WI38 (cell line): ENCODE measurements around the gene NEURL3.

Experiments used
- H3K4me3 ChIP-seq: 2 replicates; pipeline ENCODE4 v1.5.1; 2011; ENCODE audit warnings: low read depth, mild to moderate bottlenecking, control low read depth, low read length
- TF ChIP-seq, protein P1 (sequence below): IDR thresholded peaks from 2 replicates; pipeline ENCODE4 v1.5.1; 2012; ENCODE audit warnings: low read depth, mild to moderate bottlenecking, control low read depth, low read length

Gene NEURL3

DNA sequence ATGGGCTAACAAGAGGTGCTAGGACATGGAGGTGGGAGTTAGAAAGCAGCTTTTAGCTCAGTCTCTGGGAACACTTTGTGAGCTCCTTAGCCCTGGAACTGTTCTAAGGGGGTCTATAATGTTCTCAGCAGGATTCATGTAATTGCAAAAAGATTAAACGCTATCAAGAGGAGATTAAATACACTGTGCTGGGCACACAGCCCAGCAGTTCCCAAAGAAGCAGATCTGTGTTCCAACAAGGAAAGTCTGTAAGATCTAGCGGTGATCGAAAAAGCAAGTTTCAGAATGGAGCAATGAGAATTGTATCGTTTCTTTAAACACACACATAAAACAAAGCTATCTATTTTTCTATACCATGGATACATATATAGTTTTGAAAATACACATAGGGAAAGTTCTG, 29.0 kb upstream of the NEURL3 start:
- no peak overlapping the region for H3K4me3 ChIP-seq
- TF ChIP-seq, protein P1, sequence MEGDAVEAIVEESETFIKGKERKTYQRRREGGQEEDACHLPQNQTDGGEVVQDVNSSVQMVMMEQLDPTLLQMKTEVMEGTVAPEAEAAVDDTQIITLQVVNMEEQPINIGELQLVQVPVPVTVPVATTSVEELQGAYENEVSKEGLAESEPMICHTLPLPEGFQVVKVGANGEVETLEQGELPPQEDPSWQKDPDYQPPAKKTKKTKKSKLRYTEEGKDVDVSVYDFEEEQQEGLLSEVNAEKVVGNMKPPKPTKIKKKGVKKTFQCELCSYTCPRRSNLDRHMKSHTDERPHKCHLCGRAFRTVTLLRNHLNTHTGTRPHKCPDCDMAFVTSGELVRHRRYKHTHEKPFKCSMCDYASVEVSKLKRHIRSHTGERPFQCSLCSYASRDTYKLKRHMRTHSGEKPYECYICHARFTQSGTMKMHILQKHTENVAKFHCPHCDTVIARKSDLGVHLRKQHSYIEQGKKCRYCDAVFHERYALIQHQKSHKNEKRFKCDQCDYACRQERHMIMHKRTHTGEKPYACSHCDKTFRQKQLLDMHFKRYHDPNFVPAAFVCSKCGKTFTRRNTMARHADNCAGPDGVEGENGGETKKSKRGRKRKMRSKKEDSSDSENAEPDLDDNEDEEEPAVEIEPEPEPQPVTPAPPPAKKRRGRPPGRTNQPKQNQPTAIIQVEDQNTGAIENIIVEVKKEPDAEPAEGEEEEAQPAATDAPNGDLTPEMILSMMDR: no peak

DNA sequence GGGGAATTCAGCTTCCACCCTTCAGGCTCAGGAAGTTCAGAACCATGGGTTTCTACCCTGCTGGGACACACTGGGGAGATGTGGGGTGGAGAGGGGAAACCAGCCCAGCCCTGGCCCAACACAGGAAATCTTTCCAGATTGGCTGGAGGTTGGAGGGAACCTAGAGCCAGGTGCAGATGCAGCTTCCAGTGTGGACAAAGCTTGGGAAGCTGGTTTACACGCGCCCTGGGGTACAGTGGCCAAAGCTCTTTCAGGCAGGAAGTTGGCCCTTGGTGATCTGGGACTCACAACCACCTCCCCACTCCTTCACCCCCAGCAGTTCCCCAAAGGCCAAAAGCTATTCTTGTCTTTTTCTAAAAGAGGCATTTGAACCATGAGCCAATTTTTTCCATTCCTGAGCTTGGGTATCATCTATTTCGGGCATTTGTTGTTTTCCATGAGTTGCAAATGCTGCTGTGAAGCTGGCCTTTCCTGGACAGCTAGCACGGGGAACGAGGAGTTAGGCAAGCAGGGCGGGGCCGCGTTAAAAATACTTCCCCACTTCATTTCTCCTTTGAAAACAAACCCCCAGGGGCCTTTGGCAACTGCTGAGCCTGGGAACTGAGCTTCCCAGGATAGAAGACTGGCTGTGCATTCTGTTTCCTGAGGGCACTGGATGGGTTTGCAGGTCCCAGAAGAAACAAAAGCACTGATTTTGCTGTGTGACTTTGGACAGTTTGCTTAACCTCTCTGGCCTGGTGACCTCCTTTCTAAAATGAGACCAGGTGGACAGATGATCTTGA, 28.3 kb upstream of the NEURL3 start:
- TF ChIP-seq, protein P1: no peak
- no peak overlapping the region for H3K4me3 ChIP-seq

DNA sequence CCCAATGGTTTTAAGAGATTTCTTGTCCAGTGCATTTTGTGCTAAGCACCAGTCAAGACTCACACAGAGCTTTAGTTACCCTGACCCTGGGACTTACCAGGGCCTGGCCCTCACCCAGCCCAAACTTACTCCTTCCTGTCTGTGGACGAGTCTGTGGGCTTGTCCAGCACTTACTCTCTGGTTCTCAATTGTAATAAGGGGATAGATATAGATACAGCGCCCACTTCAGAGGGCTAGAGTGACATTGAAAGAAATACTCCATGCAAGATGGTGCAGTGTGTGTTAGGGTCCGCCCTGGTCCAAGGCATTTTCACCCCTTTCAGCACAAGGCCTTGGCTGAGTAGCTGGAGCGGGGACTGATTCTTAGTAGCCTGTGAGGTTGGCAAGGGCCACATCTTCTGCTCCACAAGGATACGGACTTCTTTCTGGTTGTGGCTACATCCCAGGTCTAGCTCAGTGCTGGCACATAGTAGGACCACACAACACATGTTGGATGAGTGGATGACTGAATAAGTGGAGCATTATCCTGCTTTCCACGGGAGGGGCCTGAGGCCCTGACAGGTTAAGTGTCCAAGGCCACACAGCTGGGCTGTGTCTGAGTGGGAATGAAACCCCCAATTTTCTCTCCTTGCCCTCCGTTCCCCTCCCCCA, 27.6 kb upstream of the NEURL3 start:
- H3K4me3 ChIP-seq: no peak overlapping the region
- TF ChIP-seq, protein P1: no peak

DNA sequence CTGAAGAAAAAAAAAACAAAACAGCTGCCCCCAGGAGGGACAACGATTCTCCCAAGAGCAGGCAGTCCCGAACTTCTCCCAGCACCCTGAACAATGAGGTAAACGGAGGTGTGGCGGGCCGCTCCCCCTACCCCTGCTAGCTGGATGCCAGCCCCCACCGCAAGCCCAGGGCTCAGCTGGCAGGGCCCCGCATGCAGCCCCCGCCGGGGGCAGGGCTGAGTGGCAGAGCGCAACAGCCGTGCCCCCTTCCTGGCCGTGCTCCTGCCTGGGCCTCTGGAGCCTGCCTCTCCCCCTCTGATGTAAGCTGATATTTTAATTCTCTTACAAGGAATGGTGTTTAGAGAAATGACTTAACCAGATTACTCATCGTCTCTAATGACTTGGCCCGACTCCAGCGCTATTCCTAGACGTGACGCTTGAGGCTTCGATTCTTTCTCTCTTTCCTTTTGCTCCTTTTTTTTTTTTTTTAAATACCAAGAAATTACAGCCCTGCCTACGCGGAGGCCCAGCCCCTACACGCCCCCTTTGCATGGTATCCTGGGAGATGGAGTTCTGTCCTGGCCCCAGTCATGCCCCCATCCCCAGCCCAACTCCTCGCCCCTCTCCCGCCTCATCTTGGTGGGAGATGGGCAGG, 26.8 kb upstream of the NEURL3 start:
- H3K4me3 ChIP-seq: peak overlapping the region; percentile 28
- TF ChIP-seq, protein P1: no peak

DNA sequence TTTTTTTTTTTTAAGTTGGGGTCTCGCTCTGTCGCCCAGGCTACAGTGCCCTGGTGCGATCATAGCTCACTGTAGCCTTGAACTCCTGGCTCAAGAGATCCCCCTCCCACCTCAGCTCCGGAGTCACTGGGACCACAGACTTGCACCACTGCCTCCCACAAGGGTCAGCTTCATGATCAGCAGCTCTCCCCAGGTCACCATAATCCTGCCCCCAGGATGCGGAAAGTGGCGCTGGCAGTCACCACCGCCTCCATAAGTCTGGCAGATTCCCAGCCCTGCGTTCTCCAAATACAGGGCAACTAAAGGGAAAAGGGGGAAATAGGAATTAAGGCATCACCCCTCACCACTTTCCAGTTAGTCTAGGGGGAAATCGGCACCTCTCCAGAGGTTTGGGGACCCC, 26.2 kb upstream of the NEURL3 start:
- no peak overlapping the region; the same call in 1 of the 2 replicates for H3K4me3 ChIP-seq
- TF ChIP-seq, protein P1: no peak

DNA sequence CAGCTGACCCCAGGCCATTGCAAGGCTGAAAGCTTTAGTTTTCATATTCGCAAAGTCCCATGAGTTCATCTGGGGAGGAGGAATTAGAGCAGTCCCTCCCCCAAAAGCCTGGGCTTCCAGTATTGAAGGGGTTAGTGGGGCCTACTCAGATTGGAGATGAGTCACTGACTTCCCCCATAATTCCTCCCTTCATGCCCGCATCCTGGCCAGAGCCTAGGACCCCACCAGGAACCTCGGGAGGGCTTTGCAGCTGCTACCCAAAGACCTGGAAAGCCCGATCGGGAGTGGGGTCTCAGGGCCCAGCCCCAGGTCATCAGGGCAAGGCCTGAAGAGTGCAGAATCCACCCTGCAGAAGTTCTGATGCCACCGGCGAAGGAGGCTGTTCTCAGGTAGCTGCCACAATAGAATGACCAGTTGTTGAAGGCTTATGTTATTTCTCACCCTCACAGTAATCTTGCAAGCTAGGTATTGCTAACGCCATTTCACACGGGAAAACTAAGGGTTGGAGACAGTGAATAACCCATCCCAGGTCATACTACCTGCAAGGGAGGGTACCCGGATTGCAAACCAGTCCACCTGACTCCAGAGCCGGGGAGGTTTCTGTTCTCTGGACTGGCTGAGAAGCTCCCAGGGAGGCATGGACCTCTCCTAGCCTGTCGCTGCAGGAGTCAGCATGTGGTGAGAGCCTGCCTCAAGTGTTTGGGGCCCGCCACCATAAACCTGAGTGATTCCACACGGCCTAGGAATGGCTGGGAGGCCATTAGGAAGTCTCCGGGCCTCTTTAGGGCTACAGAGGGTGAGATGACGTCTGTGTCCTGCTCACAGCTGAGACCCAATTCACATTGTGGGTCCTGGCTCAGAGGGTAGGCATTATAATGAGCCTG, 25.6 kb upstream of the NEURL3 start:
- H3K4me3 ChIP-seq: no peak overlapping the region
- TF ChIP-seq, protein P1: no peak
